Kidney (tissue), 14 donors: ENCODE measurements around the gene TGFB1I1. TPM values are rescaled to one million over a fixed set of nuclear protein-coding genes. Genes with fewer than 3 reads are reported as not detected.

Experiments
- DNase-seq, 5 donors: peaks; one replicate each; pipeline ENCODE4 v3.0.0-alpha.2; 2013 to 2020
- FAIRE-seq: peaks from 2 replicates; lab custom pipeline; 2012; peaks lifted over from hg19 to GRCh38; lab: Jason Lieb, UNC
- H3K27ac ChIP-seq, 2 donors: one replicate each; pipeline ENCODE4 v1.7.0; 2013; ENCODE audit warnings: low read depth in 2 of 2, low read length in 2 of 2, inconsistent platforms in 1 of 2
- H3K27me3 ChIP-seq: one replicate; pipeline ENCODE4 v1.7.1; 2013; ENCODE audit warnings: low read length, inconsistent platforms; ENCODE audit not compliant: control insufficient read depth, insufficient read depth
- H3K36me3 ChIP-seq, 3 donors: one replicate each; pipeline versions ENCODE4 v1.7.0 to v1.7.1; 2013; ENCODE audit warnings: low read length in 3 of 3, control low read depth in 1 of 3, inconsistent platforms in 1 of 3; ENCODE audit not compliant: insufficient read depth in 3 of 3, control insufficient read depth in 2 of 3
- H3K4me1 ChIP-seq, 3 donors: one replicate each; pipeline versions ENCODE4 v1.7.0 to v1.7.1; 2013; ENCODE audit warnings: low read length in 3 of 3, inconsistent platforms in 1 of 3, low read depth in 1 of 3; ENCODE audit not compliant: control insufficient read depth in 2 of 3, insufficient read depth in 2 of 3
- H3K4me3 ChIP-seq, 3 donors: one replicate each; pipeline versions ENCODE4 v1.7.0 to v1.8.1; 2013; ENCODE audit warnings: low read length in 3 of 3, control low read depth in 1 of 3, inconsistent platforms in 1 of 3
- H3K9ac ChIP-seq, 3 donors: one replicate each; pipeline versions ENCODE4 v1.7.0 to v1.7.1; 2013; ENCODE audit warnings: low read length in 3 of 3, control low read depth in 1 of 3, inconsistent platforms in 1 of 3
- H3K9me3 ChIP-seq, 3 donors: one replicate each; pipeline versions ENCODE4 v1.7.0 to v1.7.1; 2013; ENCODE audit warnings: low read length in 3 of 3, control low read depth in 1 of 3, inconsistent platforms in 1 of 3; ENCODE audit not compliant: control insufficient read depth in 2 of 3, insufficient read depth in 1 of 3
- intact Hi-C: fragments of 100-400 bp; cut with DNase I; formaldehyde crosslinking; loops from one replicate; pipeline ENCODE4 v1.11.1; 2022
- polyA plus RNA-seq: library from polyadenylated mRNA; stranded (reverse); fragments of 350-450 nt; fragmentation: Illumina TruSeq; extraction: RNeasy Lipid Tissue Mini Kit (QIAGEN cat#74804); gene quantifications from one replicate; pipeline ENCODE4 v1.2.3, GENCODE V29; 2014; ENCODE audit warnings: low read depth, low replicate concordance; ENCODE audit not compliant: insufficient read depth
- total RNA-seq: library from RNA; stranded (reverse); fragmentation: NEBNext Ultra II Directional; extraction: Animal tissue kit (Norgen Biotek cat#: 25700); gene quantifications from one replicate; pipeline ENCODE4 v1.2.1, GENCODE V29; 2021
- TF ChIP-seq, protein P1 (sequence below): IDR thresholded peaks from 3 replicates; pipeline ENCODE4 v1.5.1; 2012; ENCODE audit warnings: mild to moderate bottlenecking, moderate library complexity, borderline replicate concordance; ENCODE audit not compliant: insufficient read depth; ENCODE audit errors: extremely low read depth
- donor health status: control.
- donor health status: control.
- donor health status: control.
- donor health status: control.
- donor health status: control.
- donor health status: DM: yes; HTN: yes; CAD: no.
- donor health status: Normal renal cell carcinoma (clear cell type).

The TGFB1I1 gene
- total and polyA plus RNA-seq, 2 donors from 2014 or later = 27.5 to 54.4 TPM

- H3K9ac ChIP-seq = peak overlapping the region in 1 of 3 donors; percentile 22
- peak overlapping the region; percentile 79 to 90 for H3K27ac ChIP-seq
- peaks cover 0 to 4% (median 0%) of the 10 kb centered on the region in 3 donors for H3K36me3 ChIP-seq
- no peaks in the 10 kb centered on the region for H3K27me3 ChIP-seq
- TF ChIP-seq, protein P1, sequence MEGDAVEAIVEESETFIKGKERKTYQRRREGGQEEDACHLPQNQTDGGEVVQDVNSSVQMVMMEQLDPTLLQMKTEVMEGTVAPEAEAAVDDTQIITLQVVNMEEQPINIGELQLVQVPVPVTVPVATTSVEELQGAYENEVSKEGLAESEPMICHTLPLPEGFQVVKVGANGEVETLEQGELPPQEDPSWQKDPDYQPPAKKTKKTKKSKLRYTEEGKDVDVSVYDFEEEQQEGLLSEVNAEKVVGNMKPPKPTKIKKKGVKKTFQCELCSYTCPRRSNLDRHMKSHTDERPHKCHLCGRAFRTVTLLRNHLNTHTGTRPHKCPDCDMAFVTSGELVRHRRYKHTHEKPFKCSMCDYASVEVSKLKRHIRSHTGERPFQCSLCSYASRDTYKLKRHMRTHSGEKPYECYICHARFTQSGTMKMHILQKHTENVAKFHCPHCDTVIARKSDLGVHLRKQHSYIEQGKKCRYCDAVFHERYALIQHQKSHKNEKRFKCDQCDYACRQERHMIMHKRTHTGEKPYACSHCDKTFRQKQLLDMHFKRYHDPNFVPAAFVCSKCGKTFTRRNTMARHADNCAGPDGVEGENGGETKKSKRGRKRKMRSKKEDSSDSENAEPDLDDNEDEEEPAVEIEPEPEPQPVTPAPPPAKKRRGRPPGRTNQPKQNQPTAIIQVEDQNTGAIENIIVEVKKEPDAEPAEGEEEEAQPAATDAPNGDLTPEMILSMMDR = peak; percentile 32
- peaks cover 0 to 16% (median 3%) of the 10 kb centered on the region in 3 donors for H3K4me1 ChIP-seq
- FAIRE-seq = no peak
- peak; percentile 71 to 94 (median 79) for DNase-seq
- no peaks in the 10 kb centered on the region for H3K9me3 ChIP-seq
- intact Hi-C loops = no loop called here
- H3K4me3 ChIP-seq = peak overlapping the region in 2 of 3 donors; percentile 34 to 61
Observed at GRCh38 chr16:31477220-31478216, 5.6 kb downstream of the TGFB1I1 start.

DNA sequence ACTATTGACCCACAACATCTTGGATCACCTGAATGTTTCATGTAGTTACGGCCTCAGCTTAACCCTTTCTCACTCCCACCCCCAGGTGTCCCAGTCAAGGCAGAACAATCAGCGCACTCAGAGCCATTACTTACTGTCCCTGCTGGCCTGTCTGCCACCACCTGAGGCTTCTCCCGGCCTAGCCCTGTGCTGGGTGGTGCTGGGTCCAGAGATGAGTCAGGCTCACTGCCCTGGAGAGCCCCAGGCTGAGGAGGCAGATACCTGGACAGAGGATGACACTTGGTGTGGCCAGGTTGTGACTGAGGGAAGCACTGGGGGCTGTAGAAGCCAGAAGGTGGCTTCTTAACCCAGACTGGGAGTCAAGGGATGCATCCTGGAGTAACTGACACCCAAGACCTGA is 7.0 kb downstream of the TGFB1I1 start:
- H3K4me3 ChIP-seq = no peak overlapping the region
- H3K9me3 ChIP-seq = no peaks in the 10 kb centered on the region
- DNase-seq (no peak), FAIRE-seq (no peak)
- H3K27ac ChIP-seq = peak overlapping the region in 1 of 2 donors; percentile 1
- no peaks in the 10 kb centered on the region for H3K27me3 ChIP-seq
- intact Hi-C loops = no loop called here
- peaks cover 0 to 4% (median 0%) of the 10 kb centered on the region in 3 donors for H3K36me3 ChIP-seq
- TF ChIP-seq, protein P1 = no peak
- peaks cover 0 to 16% (median 3%) of the 10 kb centered on the region in 3 donors for H3K4me1 ChIP-seq
- no peak overlapping the region for H3K9ac ChIP-seq

DNA sequence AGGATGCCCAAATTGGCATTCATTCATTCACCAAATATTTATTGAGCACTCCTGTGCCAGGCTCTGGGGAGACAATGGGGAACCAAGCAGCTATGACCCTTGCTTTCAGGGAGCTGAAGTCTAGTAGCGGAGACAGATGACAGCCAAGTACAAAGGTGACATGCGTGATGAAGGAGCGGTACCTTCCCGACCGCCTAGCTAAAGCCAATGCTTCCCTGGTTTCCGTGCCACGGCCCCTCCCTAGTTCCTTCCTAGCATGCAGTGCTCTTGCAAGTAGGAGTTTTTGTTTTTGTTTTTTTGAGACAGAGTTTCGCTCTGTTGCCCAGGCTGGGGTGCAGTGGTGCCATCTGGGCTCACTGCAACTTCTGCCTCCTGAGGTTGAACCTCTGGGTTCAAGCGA is 7.8 kb downstream of the TGFB1I1 start:
- Histone ChIP-seq H3K27ac (no peak overlapping the region), H3K9ac (no peak overlapping the region), H3K9me3 (no peaks in the 10 kb centered on the region), H3K27me3 (no peaks in the 10 kb centered on the region), H3K4me3 (no peak overlapping the region), H3K4me1 (peaks cover 0 to 16% (median 3%) of the 10 kb centered on the region in 3 donors), H3K36me3 (peaks cover 0 to 4% (median 0%) of the 10 kb centered on the region in 3 donors)
- FAIRE-seq (no peak), DNase-seq (peak in 1 of 5 donors; percentile 43)
- TF ChIP-seq, protein P1 = no peak
- intact Hi-C loops = no loop called here
